Stimulated activated naive B cell treated with anti-CD40 and anti-IgM and Interleukin-4, amounts not matched to agents 10 μg/mL and 1 μg/mL and 100 μg/mL, for 72 hours (primary cell): ENCODE data around the gene RSU1.

ENCODE experiments used
- ATAC-seq, 2 donors: fragments of 150-1000 bp; cut with Tn5 transposase; replicated peaks; 2 replicates each; pipeline ENCODE4 v1.10.0; 2021; ENCODE audit warnings: moderate library complexity in 1 of 2
- DNase-seq: peaks from one replicate; pipeline ENCODE4 v3.0.0; 2021
- H3K27ac Mint-ChIP-seq: one replicate; pipeline ENCODE4 v1.8.0; 2022; ENCODE audit warnings: mild to moderate bottlenecking, mixed read lengths
- H3K27me3 Mint-ChIP-seq, 2 donors: one replicate each; pipeline ENCODE4 v1.8.0; 2022; ENCODE audit warnings: mixed read lengths in 2 of 2
- H3K36me3 Mint-ChIP-seq, 2 donors: one replicate each; pipeline ENCODE4 v1.8.0; 2022; ENCODE audit warnings: mixed read lengths in 2 of 2, mild to moderate bottlenecking in 1 of 2
- H3K4me1 Mint-ChIP-seq, 2 donors: one replicate each; pipeline ENCODE4 v1.8.0; 2022; ENCODE audit warnings: mixed read lengths in 2 of 2, mild to moderate bottlenecking in 1 of 2
- H3K4me3 Mint-ChIP-seq, 2 donors: one replicate each; pipeline ENCODE4 v1.8.0; 2022; ENCODE audit warnings: mild to moderate bottlenecking in 2 of 2, mixed read lengths in 2 of 2, moderate library complexity in 1 of 2
- H3K9me3 Mint-ChIP-seq, 2 donors: one replicate each; pipeline ENCODE4 v1.8.0; 2022; ENCODE audit warnings: mixed read lengths in 2 of 2, mild to moderate bottlenecking in 1 of 2

The RSU1 gene

GRCh38 chr10:16788778-16789177 lies 28.4 kb downstream of the RSU1 start:
- DNase-seq: no peak
- H3K9me3 Mint-ChIP-seq: peaks cover 12 to 17% of the 10 kb centered on the region in 2 donors
- no peaks in the 10 kb centered on the region for H3K27me3 Mint-ChIP-seq
- peaks cover 16 to 22% of the 10 kb centered on the region in 2 donors for H3K4me1 Mint-ChIP-seq
- peaks cover 55 to 76% of the 10 kb centered on the region in 2 donors for H3K36me3 Mint-ChIP-seq
- H3K4me3 Mint-ChIP-seq: no peak overlapping the region
- no peak overlapping the region for H3K27ac Mint-ChIP-seq
- ATAC-seq: no peak

- peaks cover 49 to 69% of the 10 kb centered on the region in 2 donors for H3K36me3 Mint-ChIP-seq
- peak overlapping the region; percentile 10 for H3K27ac Mint-ChIP-seq
- peaks cover 12 to 17% of the 10 kb centered on the region in 2 donors for H3K9me3 Mint-ChIP-seq
- no peak for DNase-seq
- ATAC-seq: no peak
- no peak overlapping the region for H3K4me3 Mint-ChIP-seq
- peaks cover 16 to 22% of the 10 kb centered on the region in 2 donors for H3K4me1 Mint-ChIP-seq
- no peaks in the 10 kb centered on the region for H3K27me3 Mint-ChIP-seq
These were observed 29.1 kb downstream of the RSU1 start for GRCh38 chr10:16788125-16788524.

DNA sequence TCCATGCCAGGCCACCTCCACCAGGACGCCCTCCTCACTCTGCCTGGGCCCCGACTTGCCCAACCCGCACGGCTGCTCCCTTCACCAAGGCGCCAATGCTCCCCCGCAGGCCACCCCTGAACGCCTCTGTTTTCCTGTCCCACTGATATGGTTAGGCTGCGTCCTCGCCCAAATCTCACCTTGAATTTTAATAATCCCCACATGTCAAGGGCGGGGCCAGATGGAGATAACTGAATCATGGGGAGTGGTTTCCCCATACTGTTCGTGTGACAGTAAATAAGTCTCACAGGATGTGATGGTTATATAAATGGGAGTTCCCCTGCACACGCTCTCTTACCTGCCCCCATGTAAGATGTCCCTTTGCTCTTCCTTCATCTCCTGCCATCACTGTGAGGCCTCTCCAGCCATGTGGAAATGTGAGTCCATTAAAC lies 29.8 kb downstream of the RSU1 start:
- Mint-ChIP-seq H3K4me1 (peaks cover 16 to 22% of the 10 kb centered on the region in 2 donors), H3K27me3 (no peaks in the 10 kb centered on the region), H3K27ac (peak overlapping the region; percentile 88), H3K4me3 (peak overlapping the region in 1 of 2 donors; percentile 5), H3K36me3 (peaks cover 44 to 65% of the 10 kb centered on the region in 2 donors), H3K9me3 (peaks cover 12 to 17% of the 10 kb centered on the region in 2 donors)
- DNase-seq (no peak), ATAC-seq (peak; percentile 78 to 94)

DNA sequence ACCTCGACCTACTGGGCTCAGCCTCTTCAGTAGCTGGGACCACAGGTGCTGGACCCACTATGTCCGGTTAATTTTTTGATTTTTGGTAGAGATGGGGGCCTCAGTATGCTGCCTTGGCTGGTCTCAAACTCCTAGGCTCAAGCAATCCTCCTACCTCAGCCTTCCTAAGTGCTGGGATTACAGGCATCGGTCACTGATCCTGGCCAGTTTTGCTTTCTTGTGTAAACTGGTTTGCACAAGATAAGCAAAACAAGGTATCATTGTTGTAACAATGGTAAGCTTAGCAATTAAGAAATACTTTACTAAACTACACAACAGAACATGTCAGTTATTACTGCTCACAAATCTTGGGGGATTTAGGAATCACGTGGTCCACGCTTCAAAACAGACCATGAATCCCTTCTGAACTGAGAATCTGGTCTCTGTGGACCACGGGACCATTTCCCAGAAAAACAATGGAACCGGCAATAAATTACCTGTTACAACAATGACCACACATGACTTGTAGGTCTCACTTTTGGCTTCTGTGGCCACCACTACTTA lies 36.8 kb downstream of the RSU1 start:
- no peaks in the 10 kb centered on the region for H3K27me3 Mint-ChIP-seq
- no peak for DNase-seq
- peak overlapping the region; percentile 5 for H3K27ac Mint-ChIP-seq
- peaks cover 6 to 7% of the 10 kb centered on the region in 2 donors for H3K9me3 Mint-ChIP-seq
- peaks cover 16 to 37% of the 10 kb centered on the region in 2 donors for H3K36me3 Mint-ChIP-seq
- ATAC-seq: no peak
- H3K4me1 Mint-ChIP-seq: peaks cover 24 to 30% of the 10 kb centered on the region in 2 donors
- H3K4me3 Mint-ChIP-seq: no peak overlapping the region

GRCh38 chr10:16779384-16779915 lies 37.8 kb downstream of the RSU1 start:
- ATAC-seq: peak; percentile 88
- DNase-seq: peak; percentile 28
- peaks cover 0 to 3% of the 10 kb centered on the region in 2 donors for H3K9me3 Mint-ChIP-seq
- peak overlapping the region; percentile 33 for H3K27ac Mint-ChIP-seq
- no peaks in the 10 kb centered on the region for H3K27me3 Mint-ChIP-seq
- no peak overlapping the region for H3K4me3 Mint-ChIP-seq
- peaks cover 10 to 31% of the 10 kb centered on the region in 2 donors for H3K36me3 Mint-ChIP-seq
- H3K4me1 Mint-ChIP-seq: peaks cover 21 to 30% of the 10 kb centered on the region in 2 donors

GRCh38 chr10:16777473-16778370 lies 39.5 kb downstream of the RSU1 start:
- no peak for DNase-seq
- no peaks in the 10 kb centered on the region for H3K9me3 Mint-ChIP-seq
- no peaks in the 10 kb centered on the region for H3K27me3 Mint-ChIP-seq
- peak overlapping the region; percentile 92 for H3K27ac Mint-ChIP-seq
- peak; percentile 36 to 38 for ATAC-seq
- peaks cover 21 to 30% of the 10 kb centered on the region in 2 donors for H3K4me1 Mint-ChIP-seq
- H3K4me3 Mint-ChIP-seq: no peak overlapping the region
- H3K36me3 Mint-ChIP-seq: peaks cover 9 to 30% of the 10 kb centered on the region in 2 donors

DNA sequence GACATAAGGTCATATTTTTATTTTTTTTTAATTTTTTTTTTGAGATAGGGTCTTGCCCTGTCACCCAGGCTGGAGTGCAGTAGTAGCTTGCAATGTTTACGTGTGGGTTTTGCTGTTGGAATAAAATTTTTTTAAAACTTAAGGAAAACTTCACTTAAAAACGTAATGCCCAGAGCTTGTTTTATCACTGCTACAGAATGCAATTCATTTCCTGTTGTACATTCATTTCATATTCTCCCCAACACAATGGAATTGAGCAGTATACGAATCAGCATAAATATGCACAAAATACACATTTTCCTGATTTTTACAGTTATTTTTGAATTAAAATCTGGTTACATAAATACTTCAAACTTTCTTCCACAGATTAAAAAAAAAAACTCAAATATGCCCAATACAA lies 40.3 kb downstream of the RSU1 start:
- Mint-ChIP-seq H3K9me3 (no peaks in the 10 kb centered on the region), H3K36me3 (peaks cover 12 to 34% of the 10 kb centered on the region in 2 donors), H3K4me1 (peaks cover 21 to 30% of the 10 kb centered on the region in 2 donors), H3K27ac (no peak overlapping the region), H3K27me3 (no peaks in the 10 kb centered on the region), H3K4me3 (no peak overlapping the region)
- ATAC-seq: no peak
- DNase-seq: no peak

GRCh38 chr10:16773334-16773733 lies 43.9 kb downstream of the RSU1 start:
- no peak for DNase-seq
- ATAC-seq: no peak
- H3K4me1 Mint-ChIP-seq: peaks cover 11 to 27% of the 10 kb centered on the region in 2 donors
- H3K27ac Mint-ChIP-seq: no peak overlapping the region
- H3K4me3 Mint-ChIP-seq: no peak overlapping the region
- peaks cover 11 to 31% of the 10 kb centered on the region in 2 donors for H3K36me3 Mint-ChIP-seq
- no peaks in the 10 kb centered on the region for H3K9me3 Mint-ChIP-seq
- H3K27me3 Mint-ChIP-seq: no peaks in the 10 kb centered on the region

- no peak for DNase-seq
- Mint-ChIP-seq H3K27me3 (no peaks in the 10 kb centered on the region), H3K27ac (no peak overlapping the region), H3K4me3 (no peak overlapping the region), H3K36me3 (peaks cover 9 to 23% of the 10 kb centered on the region in 2 donors), H3K9me3 (no peaks in the 10 kb centered on the region), H3K4me1 (peaks cover 13 to 26% of the 10 kb centered on the region in 2 donors)
- peak; percentile 68 to 78 for ATAC-seq
These were observed 46.6 kb downstream of the RSU1 start for GRCh38 chr10:16770670-16771069.

- Mint-ChIP-seq H3K4me1 (peaks cover 16 to 31% of the 10 kb centered on the region in 2 donors), H3K36me3 (peaks cover 9 to 20% of the 10 kb centered on the region in 2 donors), H3K27me3 (no peaks in the 10 kb centered on the region)
These were observed 47.1 kb downstream of the RSU1 start for GRCh38 chr10:16770141-16770540.

GRCh38 chr10:16769331-16769730 lies 47.9 kb downstream of the RSU1 start:
- peaks cover 17 to 34% of the 10 kb centered on the region in 2 donors for H3K4me1 Mint-ChIP-seq
- no peaks in the 10 kb centered on the region for H3K27me3 Mint-ChIP-seq

More at GRCh38 chr10:16770141-16770540, 47.1 kb downstream of the RSU1 start:
- Mint-ChIP-seq H3K4me3 (no peak overlapping the region), H3K9me3 (no peaks in the 10 kb centered on the region), H3K27ac (no peak overlapping the region)
- no peak for ATAC-seq
- DNase-seq: no peak

GRCh38 chr10:16768702-16769101 lies 48.5 kb downstream of the RSU1 start:
- H3K27me3 Mint-ChIP-seq: no peaks in the 10 kb centered on the region
- H3K4me3 Mint-ChIP-seq: no peak overlapping the region
- no peak for ATAC-seq
- H3K27ac Mint-ChIP-seq: no peak overlapping the region
- no peaks in the 10 kb centered on the region for H3K9me3 Mint-ChIP-seq
- peaks cover 19 to 34% of the 10 kb centered on the region in 2 donors for H3K4me1 Mint-ChIP-seq
- H3K36me3 Mint-ChIP-seq: peaks cover 12 to 22% of the 10 kb centered on the region in 2 donors
- no peak for DNase-seq

More at GRCh38 chr10:16769331-16769730, 47.9 kb downstream of the RSU1 start:
- Mint-ChIP-seq H3K9me3 (no peaks in the 10 kb centered on the region), H3K4me3 (no peak overlapping the region), H3K27ac (no peak overlapping the region), H3K36me3 (peaks cover 11 to 22% of the 10 kb centered on the region in 2 donors)
- DNase-seq: no peak
- ATAC-seq: no peak

GRCh38 chr10:16765509-16766375 lies 51.5 kb downstream of the RSU1 start:
- H3K9me3 Mint-ChIP-seq: no peaks in the 10 kb centered on the region
- peak; percentile 69 to 70 for ATAC-seq
- H3K4me3 Mint-ChIP-seq: no peak overlapping the region
- no peaks in the 10 kb centered on the region for H3K27me3 Mint-ChIP-seq
- peaks cover 24 to 34% of the 10 kb centered on the region in 2 donors for H3K36me3 Mint-ChIP-seq
- DNase-seq: no peak
- H3K4me1 Mint-ChIP-seq: peaks cover 19 to 29% of the 10 kb centered on the region in 2 donors
- H3K27ac Mint-ChIP-seq: peak overlapping the region; percentile 25
